ENCODE results near the gene PDS5A. TPM values are rescaled to one million over a fixed set of nuclear protein-coding genes. Genes with fewer than 3 reads are reported as not detected.

PDS5A gene
- total RNA-seq, 1 donor from 2014 or later, result 53.3 TPM

DNA sequence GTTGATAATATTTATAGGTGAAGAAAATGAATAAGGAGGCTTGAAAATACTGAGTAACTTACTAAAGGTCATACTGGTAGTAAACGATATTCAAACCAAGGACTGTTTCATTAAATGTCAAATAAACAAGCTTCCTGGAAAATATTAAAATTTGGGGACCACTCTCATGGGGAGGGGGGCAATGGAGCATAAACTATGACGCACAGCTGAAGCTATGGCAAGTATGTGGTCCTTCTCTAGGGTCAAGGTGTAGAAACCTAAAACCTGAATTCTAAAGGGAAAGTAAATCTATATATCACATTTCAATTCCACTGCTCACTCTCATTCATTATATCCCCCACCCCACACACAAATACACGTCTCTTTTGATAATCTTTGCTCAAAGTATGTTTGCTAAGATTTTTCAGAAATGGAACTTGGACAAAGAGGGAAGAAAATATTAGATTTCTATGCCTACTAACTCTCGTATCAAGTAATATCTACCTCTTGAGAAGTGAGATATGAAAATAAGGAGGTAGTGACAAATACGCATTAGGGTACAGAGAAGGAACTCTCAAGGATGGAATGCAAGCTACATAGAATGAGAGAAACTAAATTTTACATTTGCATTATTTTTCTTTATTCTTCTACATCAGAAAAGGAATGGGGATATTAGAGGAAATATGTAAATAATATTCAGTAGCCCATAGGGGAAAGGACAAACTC lies 84.6 kb downstream of the PDS5A start:
- Mint-ChIP-seq H3K4me1 (ENCODE audit: low read depth) (peaks cover 5% of the 10 kb centered on the region), H3K4me3 (ENCODE audit: unreplicated experiment) (no peak overlapping the region), H3K9me3 (ENCODE audit: low read depth) (no peaks in the 10 kb centered on the region), H3K27me3 (ENCODE audit: low read depth) (no peaks in the 10 kb centered on the region), H3K27ac (ENCODE audit: unreplicated experiment) (no peak overlapping the region), H3K36me3 (ENCODE audit: low read depth) (peaks cover 27% of the 10 kb centered on the region)
- DNase-seq (ENCODE audit: low spot score), result no peak
- TF ChIP-seq, protein P1, sequence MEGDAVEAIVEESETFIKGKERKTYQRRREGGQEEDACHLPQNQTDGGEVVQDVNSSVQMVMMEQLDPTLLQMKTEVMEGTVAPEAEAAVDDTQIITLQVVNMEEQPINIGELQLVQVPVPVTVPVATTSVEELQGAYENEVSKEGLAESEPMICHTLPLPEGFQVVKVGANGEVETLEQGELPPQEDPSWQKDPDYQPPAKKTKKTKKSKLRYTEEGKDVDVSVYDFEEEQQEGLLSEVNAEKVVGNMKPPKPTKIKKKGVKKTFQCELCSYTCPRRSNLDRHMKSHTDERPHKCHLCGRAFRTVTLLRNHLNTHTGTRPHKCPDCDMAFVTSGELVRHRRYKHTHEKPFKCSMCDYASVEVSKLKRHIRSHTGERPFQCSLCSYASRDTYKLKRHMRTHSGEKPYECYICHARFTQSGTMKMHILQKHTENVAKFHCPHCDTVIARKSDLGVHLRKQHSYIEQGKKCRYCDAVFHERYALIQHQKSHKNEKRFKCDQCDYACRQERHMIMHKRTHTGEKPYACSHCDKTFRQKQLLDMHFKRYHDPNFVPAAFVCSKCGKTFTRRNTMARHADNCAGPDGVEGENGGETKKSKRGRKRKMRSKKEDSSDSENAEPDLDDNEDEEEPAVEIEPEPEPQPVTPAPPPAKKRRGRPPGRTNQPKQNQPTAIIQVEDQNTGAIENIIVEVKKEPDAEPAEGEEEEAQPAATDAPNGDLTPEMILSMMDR (IDR thresholded peaks at IDR 0.05), result no peak

GRCh38 chr4:39889226-39889625 lies 88.5 kb downstream of the PDS5A start:
- TF ChIP-seq, protein P1 (IDR thresholded peaks at IDR 0.05), result no peak
- peaks cover 5% of the 10 kb centered on the region for H3K4me1 Mint-ChIP-seq (ENCODE audit: low read depth)
- H3K27me3 Mint-ChIP-seq (ENCODE audit: low read depth), result no peaks in the 10 kb centered on the region
- no peak overlapping the region for H3K27ac Mint-ChIP-seq (ENCODE audit: unreplicated experiment)
- H3K9me3 Mint-ChIP-seq (ENCODE audit: low read depth), result no peaks in the 10 kb centered on the region
- peaks cover 30% of the 10 kb centered on the region for H3K36me3 Mint-ChIP-seq (ENCODE audit: low read depth)
- no peak overlapping the region for H3K4me3 Mint-ChIP-seq (ENCODE audit: unreplicated experiment)
- DNase-seq (ENCODE audit: low spot score), result no peak

- Mint-ChIP-seq H3K4me3 (ENCODE audit: unreplicated experiment) (no peak overlapping the region), H3K27me3 (ENCODE audit: low read depth) (no peaks in the 10 kb centered on the region), H3K27ac (ENCODE audit: unreplicated experiment) (peak overlapping the region; percentile 6), H3K9me3 (ENCODE audit: low read depth) (no peaks in the 10 kb centered on the region), H3K36me3 (ENCODE audit: low read depth) (peaks cover 29% of the 10 kb centered on the region), H3K4me1 (ENCODE audit: low read depth) (peaks cover 5% of the 10 kb centered on the region)
- TF ChIP-seq, protein P1 (IDR thresholded peaks at IDR 0.05), result no peak
- no peak for DNase-seq (ENCODE audit: low spot score)
Observed at GRCh38 chr4:39888541-39888940, 89.2 kb downstream of the PDS5A start.

GRCh38 chr4:39883646-39884045 lies 94.1 kb downstream of the PDS5A start:
- peak overlapping the region; percentile 65 for H3K27ac Mint-ChIP-seq (ENCODE audit: unreplicated experiment)
- no peak for DNase-seq (ENCODE audit: low spot score)
- no peak overlapping the region for H3K4me3 Mint-ChIP-seq (ENCODE audit: unreplicated experiment)

GRCh38 chr4:39881789-39882188 lies 95.9 kb downstream of the PDS5A start:
- DNase-seq (ENCODE audit: low spot score), result no peak
- Mint-ChIP-seq H3K27ac (ENCODE audit: unreplicated experiment) (no peak overlapping the region), H3K9me3 (ENCODE audit: low read depth) (no peaks in the 10 kb centered on the region), H3K27me3 (ENCODE audit: low read depth) (no peaks in the 10 kb centered on the region), H3K4me1 (ENCODE audit: low read depth) (no peaks in the 10 kb centered on the region), H3K36me3 (ENCODE audit: low read depth) (peaks cover 28% of the 10 kb centered on the region), H3K4me3 (ENCODE audit: unreplicated experiment) (no peak overlapping the region)
- TF ChIP-seq, protein P1 (IDR thresholded peaks at IDR 0.05), result no peak

More at GRCh38 chr4:39883646-39884045, 94.1 kb downstream of the PDS5A start:
- no peaks in the 10 kb centered on the region for H3K9me3 Mint-ChIP-seq (ENCODE audit: low read depth)
- H3K4me1 Mint-ChIP-seq (ENCODE audit: low read depth), result no peaks in the 10 kb centered on the region
- peaks cover 37% of the 10 kb centered on the region for H3K36me3 Mint-ChIP-seq (ENCODE audit: low read depth)
- TF ChIP-seq, protein P1 (IDR thresholded peaks at IDR 0.05), result no peak
- no peaks in the 10 kb centered on the region for H3K27me3 Mint-ChIP-seq (ENCODE audit: low read depth)
